Memory B cell (primary cell): Measurements from ENCODE around the gene ROBO2.

Source experiments
- ATAC-seq: fragments of 150-1000 bp; cut with Tn5 transposase; 2 replicates; pipeline ENCODE4 v1.10.0; 2021; ENCODE audit warnings: low read depth, mild to moderate bottlenecking, moderate library complexity
- DNase-seq, 2 donors: peaks; one replicate each; pipeline ENCODE4 v3.0.0; 2022; ENCODE audit warnings: low spot score in 2 of 2
- H3K27ac Mint-ChIP-seq: one replicate; pipeline ENCODE4 v1.8.0; 2022; ENCODE audit warnings: mild to moderate bottlenecking, moderate library complexity, mixed read lengths
- H3K27me3 Mint-ChIP-seq: one replicate; pipeline ENCODE4 v1.8.0; 2022; ENCODE audit warnings: mixed read lengths
- H3K36me3 Mint-ChIP-seq: one replicate; pipeline ENCODE4 v1.8.0; 2022; ENCODE audit warnings: mild to moderate bottlenecking, mixed read lengths
- H3K4me1 Mint-ChIP-seq: one replicate; pipeline ENCODE4 v1.8.0; 2022; ENCODE audit warnings: mixed read lengths
- H3K4me3 Mint-ChIP-seq: one replicate; pipeline ENCODE4 v1.8.0; 2022; ENCODE audit warnings: mild to moderate bottlenecking, moderate library complexity, mixed read lengths
- H3K9me3 Mint-ChIP-seq: one replicate; pipeline ENCODE4 v1.8.0; 2022; ENCODE audit warnings: mixed read lengths

ROBO2 gene

DNA sequence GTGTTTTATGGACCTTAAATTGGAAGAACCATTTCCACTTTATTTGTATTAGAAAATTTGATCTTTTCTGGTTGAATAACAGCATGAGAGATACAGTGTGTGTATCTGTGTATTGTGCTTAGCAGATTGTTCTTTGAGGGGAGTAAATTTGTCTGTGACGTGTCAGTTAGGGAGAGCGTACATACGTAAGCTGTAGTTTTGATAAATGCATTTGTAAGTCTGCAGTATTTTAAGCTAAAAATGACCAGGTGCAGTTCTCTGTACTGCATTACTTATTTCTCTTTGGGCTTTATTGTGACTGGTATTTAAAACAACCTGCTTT is 264.8 kb downstream of the ROBO2 start:
- Mint-ChIP-seq H3K4me3 (no peak overlapping the region), H3K36me3 (no peaks in the 10 kb centered on the region), H3K4me1 (no peaks in the 10 kb centered on the region), H3K9me3 (peaks cover 1% of the 10 kb centered on the region), H3K27ac (no peak overlapping the region), H3K27me3 (no peaks in the 10 kb centered on the region)
- DNase-seq (no peak), ATAC-seq (no peak)

DNA sequence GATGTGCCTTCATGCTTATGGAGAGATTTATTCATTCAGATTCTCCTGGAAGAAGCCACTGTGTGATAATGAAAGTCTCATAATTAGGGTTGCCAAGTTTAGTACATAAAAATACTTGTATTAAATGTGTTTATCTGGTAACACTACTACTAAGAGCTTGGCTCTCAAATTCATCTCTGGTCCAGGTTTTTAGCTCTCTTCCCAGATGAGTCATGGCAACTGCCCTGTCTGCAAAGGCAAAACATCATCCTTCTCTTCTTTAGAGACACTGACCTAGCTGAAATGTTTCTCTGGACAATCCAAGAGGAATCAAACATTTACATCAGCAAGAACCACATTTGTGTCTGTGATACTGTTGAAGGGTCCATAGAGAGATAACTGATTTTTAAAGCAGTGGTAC is 269.6 kb downstream of the ROBO2 start:
- no peak overlapping the region for H3K4me3 Mint-ChIP-seq
- peaks cover 2% of the 10 kb centered on the region for H3K9me3 Mint-ChIP-seq
- H3K27me3 Mint-ChIP-seq, result no peaks in the 10 kb centered on the region
- H3K4me1 Mint-ChIP-seq, result no peaks in the 10 kb centered on the region
- ATAC-seq (no peak), DNase-seq (no peak)
- no peaks in the 10 kb centered on the region for H3K36me3 Mint-ChIP-seq
- no peak overlapping the region for H3K27ac Mint-ChIP-seq

DNA sequence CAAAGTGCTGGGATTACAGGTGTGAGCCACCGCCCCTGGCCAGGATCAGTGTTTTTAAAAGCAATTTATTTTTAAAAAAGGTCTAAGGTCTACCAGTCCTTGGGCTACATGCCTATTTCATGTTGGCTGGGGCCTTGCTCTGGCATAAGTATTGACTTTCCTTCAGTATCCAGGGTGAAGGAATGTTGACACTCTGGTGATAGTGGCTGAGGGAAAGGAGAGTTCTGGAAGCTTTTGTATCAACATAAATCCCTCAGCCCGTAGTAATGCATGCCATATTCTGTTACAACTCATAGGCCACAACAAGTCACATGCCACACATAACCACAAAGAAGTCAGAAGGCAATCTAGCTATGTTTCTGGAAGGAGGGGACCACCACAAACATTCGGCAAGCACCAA is 273.9 kb downstream of the ROBO2 start:
- Mint-ChIP-seq H3K4me1 (no peaks in the 10 kb centered on the region), H3K36me3 (no peaks in the 10 kb centered on the region), H3K4me3 (no peak overlapping the region), H3K27ac (no peak overlapping the region), H3K27me3 (no peaks in the 10 kb centered on the region), H3K9me3 (peaks cover 1% of the 10 kb centered on the region)
- no peak for DNase-seq
- no peak for ATAC-seq

DNA sequence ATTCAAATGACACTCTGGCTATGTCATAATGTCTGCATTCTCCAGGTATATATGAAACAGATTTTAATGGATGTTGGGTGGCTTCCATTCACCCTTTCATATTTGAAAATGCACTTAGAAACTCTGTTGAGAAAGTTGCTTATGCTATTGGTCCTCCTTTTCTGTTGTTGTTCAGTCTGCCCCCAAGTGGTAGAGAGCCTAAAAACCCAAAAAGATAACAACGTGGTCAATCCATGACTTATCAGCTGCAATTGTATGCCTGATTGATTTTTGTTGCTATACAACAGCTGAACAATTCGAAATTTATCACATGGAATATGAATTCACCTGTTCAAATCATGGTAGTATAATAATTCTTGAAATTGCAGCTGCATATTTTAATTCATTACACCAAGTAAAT is 279.8 kb downstream of the ROBO2 start:
- Mint-ChIP-seq H3K4me1 (no peaks in the 10 kb centered on the region), H3K4me3 (no peak overlapping the region), H3K36me3 (no peaks in the 10 kb centered on the region), H3K27me3 (no peaks in the 10 kb centered on the region), H3K9me3 (no peaks in the 10 kb centered on the region), H3K27ac (no peak overlapping the region)
- no peak for ATAC-seq
- DNase-seq, result no peak

DNA sequence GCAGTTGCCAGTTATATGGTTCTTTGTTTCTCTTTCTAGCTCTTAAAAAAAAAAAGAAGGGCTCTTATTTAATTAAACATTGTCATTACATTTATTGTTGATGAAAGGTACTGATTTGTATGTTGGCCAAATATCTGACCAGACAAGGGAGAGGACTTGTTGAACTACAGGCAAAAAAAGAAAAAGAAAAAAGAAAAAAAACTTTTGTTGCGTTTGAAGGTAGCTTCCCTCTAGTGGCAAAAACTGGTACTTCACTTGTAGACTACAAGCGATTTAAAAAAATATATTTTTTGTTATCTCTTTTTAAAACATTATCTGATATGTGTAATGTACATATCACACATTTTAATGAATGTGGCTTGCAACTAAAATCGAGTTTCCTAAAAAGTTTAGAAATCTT is 280.6 kb downstream of the ROBO2 start:
- DNase-seq, result no peak
- Mint-ChIP-seq H3K27ac (no peak overlapping the region), H3K36me3 (no peaks in the 10 kb centered on the region), H3K4me1 (no peaks in the 10 kb centered on the region), H3K4me3 (no peak overlapping the region), H3K9me3 (peaks cover 1% of the 10 kb centered on the region), H3K27me3 (no peaks in the 10 kb centered on the region)
- no peak for ATAC-seq

DNA sequence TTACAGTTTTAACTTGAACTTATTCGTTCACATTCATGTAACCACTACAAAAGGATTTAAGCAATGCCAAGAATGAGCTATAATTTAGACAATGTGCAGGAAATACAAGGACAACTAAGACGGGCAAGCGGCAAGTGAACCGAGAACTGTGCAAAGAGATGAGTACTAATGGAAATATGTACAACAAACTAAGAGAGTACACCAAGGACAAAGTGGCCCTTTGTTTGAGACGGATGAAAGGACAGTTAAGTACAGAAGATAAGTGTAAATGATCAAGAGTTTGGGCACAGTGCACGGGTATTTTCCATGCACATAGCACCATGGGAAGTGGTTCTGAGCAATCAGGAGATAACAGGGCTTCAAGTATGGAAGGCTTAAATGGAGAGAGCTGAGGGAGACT is 281.7 kb downstream of the ROBO2 start:
- DNase-seq (no peak), ATAC-seq (no peak)
- Mint-ChIP-seq H3K27me3 (no peaks in the 10 kb centered on the region), H3K4me3 (no peak overlapping the region), H3K9me3 (peaks cover 1% of the 10 kb centered on the region), H3K36me3 (no peaks in the 10 kb centered on the region), H3K4me1 (no peaks in the 10 kb centered on the region), H3K27ac (no peak overlapping the region)

DNA sequence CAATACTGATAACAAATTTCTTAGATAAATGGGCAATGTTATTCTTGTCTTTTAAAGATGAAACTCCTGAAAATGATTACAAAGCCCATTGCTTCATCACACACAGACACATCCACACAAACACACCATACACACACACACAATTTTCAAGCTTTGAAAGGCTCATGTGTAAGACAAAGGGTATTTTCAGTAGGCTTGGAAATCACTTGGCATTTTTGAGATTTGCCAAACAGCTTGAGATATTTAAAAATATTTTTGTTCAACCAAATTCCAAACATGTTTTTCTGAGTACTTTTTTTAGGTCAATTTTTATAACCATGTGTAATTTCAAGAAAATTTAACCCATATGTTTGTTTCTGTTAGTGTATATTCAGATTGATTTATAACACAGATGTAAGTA is 283.7 kb downstream of the ROBO2 start:
- ATAC-seq, result no peak
- H3K4me3 Mint-ChIP-seq, result no peak overlapping the region
- H3K4me1 Mint-ChIP-seq, result no peaks in the 10 kb centered on the region
- DNase-seq, result no peak
- peaks cover 4% of the 10 kb centered on the region for H3K9me3 Mint-ChIP-seq
- H3K36me3 Mint-ChIP-seq, result no peaks in the 10 kb centered on the region
- H3K27ac Mint-ChIP-seq, result no peak overlapping the region
- H3K27me3 Mint-ChIP-seq, result no peaks in the 10 kb centered on the region

DNA sequence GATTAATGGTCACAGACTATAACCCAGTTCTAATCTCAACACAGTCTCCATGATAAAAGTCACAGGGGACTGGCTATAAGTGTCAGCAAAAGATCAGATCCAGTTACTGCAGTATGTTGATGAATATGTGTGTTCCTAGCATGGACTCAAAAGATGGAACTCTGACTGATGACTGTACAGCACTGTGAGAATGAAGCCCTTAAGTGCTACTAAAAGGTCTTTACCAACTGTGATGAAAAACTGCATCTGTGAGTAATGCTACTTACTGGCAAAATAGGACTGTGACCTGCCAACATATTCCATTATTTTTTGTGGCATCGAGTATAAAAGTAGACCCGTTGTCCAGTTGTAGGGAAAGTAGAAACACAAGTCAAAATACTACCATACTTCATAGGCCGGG is 284.2 kb downstream of the ROBO2 start:
- H3K27me3 Mint-ChIP-seq, result no peaks in the 10 kb centered on the region

DNA sequence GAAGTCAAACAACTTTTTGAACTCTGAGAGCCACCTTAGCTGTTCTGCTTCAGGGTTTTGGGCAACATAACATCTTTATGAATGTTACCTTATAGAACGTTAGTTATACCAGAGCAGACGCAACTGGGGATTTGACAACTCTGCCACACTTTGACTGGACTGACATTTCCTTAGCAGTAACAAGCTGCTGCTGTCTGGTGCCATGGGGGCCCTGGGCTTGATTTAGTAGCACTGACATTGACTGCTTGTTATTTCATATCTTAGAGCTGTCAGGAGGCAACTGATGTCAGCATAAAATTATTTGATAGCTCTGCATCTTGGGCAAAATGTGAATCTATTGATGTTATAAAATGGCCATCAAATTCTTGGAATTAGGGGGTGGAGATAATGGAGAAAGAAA is 285.4 kb downstream of the ROBO2 start:
- H3K27me3 Mint-ChIP-seq, result no peaks in the 10 kb centered on the region
- H3K4me3 Mint-ChIP-seq, result no peak overlapping the region
- ATAC-seq (no peak), DNase-seq (no peak)
- no peaks in the 10 kb centered on the region for H3K4me1 Mint-ChIP-seq
- no peaks in the 10 kb centered on the region for H3K36me3 Mint-ChIP-seq
- no peak overlapping the region for H3K27ac Mint-ChIP-seq
- peaks cover 4% of the 10 kb centered on the region for H3K9me3 Mint-ChIP-seq

More for the DNA sequence above, 284.2 kb downstream of the ROBO2 start:
- Mint-ChIP-seq H3K27ac (no peak overlapping the region), H3K4me1 (no peaks in the 10 kb centered on the region), H3K9me3 (peaks cover 4% of the 10 kb centered on the region), H3K4me3 (no peak overlapping the region), H3K36me3 (no peaks in the 10 kb centered on the region)
- DNase-seq (no peak), ATAC-seq (no peak)

DNA sequence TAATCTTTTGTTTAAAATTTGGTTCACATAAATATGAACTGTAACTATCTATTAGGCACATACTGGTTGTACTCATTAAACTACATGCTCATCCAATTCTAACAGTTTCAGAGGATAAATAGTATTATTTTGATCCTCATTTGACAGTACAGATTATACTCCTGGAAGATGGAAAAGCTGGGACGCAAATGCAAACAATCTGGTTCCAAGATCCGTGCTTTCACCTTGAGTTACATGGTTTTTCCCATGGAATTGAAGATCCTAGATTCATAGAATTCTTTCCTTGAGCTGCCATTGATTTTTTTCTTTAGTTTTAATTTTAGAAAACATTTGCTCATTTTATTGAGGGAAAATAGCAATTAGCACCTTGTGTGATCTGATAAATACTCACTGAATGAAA is 285.8 kb downstream of the ROBO2 start:
- no peaks in the 10 kb centered on the region for H3K27me3 Mint-ChIP-seq
- H3K4me1 Mint-ChIP-seq, result no peaks in the 10 kb centered on the region
- H3K36me3 Mint-ChIP-seq, result no peaks in the 10 kb centered on the region
- H3K27ac Mint-ChIP-seq, result no peak overlapping the region
- DNase-seq (no peak), ATAC-seq (no peak)
- no peak overlapping the region for H3K4me3 Mint-ChIP-seq
- peaks cover 4% of the 10 kb centered on the region for H3K9me3 Mint-ChIP-seq

DNA sequence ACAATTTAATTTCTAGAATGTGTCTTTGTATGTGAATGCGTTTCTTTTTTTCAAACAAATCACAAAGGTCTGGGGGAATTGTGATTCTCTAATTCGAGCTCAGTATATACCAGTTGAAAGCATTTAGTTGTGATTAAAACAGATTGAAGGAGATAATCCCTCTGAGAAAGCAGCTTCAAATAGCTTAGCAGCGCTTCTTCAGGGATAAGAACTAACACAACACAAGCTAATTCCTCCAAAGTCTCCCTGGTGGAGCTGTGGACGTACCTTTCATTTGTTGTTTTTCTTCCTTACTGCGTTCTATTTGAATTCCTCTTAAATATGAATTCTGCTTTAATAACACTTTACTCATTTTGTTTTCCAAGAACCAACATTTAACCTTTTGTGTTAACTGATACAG is 286.7 kb downstream of the ROBO2 start:
- H3K4me1 Mint-ChIP-seq, result no peaks in the 10 kb centered on the region
- no peaks in the 10 kb centered on the region for H3K36me3 Mint-ChIP-seq
- no peak for ATAC-seq
- no peak for DNase-seq
- H3K27me3 Mint-ChIP-seq, result no peaks in the 10 kb centered on the region
- H3K4me3 Mint-ChIP-seq, result no peak overlapping the region
- no peak overlapping the region for H3K27ac Mint-ChIP-seq
- H3K9me3 Mint-ChIP-seq, result peaks cover 4% of the 10 kb centered on the region

DNA sequence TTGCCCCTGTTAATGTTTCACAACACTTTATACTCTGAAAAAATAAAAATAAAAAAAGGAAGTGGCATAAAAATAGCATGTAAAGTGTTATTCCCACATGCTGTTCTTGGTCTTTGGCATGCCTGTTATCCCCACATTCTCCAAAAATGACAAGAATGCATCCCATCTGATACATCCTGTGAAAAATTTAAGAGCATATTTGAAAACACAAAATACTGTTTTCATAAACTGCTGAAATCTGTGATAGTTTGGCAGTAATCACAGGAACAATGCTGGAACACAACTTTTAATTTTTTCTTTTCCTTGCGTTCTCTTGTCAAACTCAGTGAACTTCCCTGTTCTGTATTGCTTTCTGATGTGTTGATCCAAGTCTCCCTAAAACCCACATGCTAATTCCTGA is 288.8 kb downstream of the ROBO2 start:
- DNase-seq, result no peak
- no peaks in the 10 kb centered on the region for H3K27me3 Mint-ChIP-seq
- ATAC-seq, result no peak
- no peak overlapping the region for H3K27ac Mint-ChIP-seq
- no peaks in the 10 kb centered on the region for H3K4me1 Mint-ChIP-seq
- H3K9me3 Mint-ChIP-seq, result peaks cover 4% of the 10 kb centered on the region
- H3K4me3 Mint-ChIP-seq, result no peak overlapping the region
- H3K36me3 Mint-ChIP-seq, result no peaks in the 10 kb centered on the region

DNA sequence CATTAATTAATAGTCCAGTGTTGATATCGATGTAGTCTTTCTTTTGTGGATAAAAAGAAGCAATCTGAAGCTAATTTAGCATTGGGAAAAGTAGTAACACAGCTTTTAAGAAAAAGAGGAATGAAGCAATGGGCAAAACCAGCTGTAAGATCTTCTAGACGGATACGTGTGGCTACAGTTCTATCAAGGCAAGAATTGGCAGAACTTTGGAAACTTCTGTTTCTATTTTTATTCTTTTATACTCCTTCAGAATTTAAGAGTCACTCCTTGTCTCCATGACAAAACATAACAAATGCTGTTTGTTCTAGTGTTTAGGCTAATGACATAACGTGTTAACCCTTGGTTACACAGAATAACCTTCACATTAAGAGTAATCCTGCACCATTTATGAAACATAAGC is 289.2 kb downstream of the ROBO2 start:
- H3K4me3 Mint-ChIP-seq, result no peak overlapping the region
- DNase-seq, result no peak
- H3K36me3 Mint-ChIP-seq, result no peaks in the 10 kb centered on the region
- peaks cover 4% of the 10 kb centered on the region for H3K9me3 Mint-ChIP-seq
- H3K27ac Mint-ChIP-seq, result no peak overlapping the region
- ATAC-seq, result no peak
- no peaks in the 10 kb centered on the region for H3K4me1 Mint-ChIP-seq
- no peaks in the 10 kb centered on the region for H3K27me3 Mint-ChIP-seq

DNA sequence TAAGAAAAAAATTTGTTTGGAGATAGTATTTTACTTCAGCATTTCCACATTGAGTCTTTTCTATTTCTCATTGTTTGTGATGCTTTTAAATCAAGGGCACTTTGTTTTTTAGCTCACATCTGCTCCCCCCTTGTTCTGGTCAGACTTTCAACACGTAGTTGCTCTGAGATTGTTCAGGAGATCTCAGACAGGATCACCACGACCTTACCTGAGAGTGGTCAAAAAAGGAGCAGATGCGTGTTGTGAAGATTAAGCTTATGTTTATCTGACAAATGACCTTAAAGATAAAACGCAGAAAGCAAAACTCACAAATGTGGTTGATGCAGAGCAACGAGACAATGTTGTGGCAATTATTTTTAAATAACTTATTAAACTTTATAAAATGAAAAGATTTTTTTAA is 298.3 kb downstream of the ROBO2 start:
- no peak for DNase-seq
- Mint-ChIP-seq H3K36me3 (no peaks in the 10 kb centered on the region), H3K4me3 (no peak overlapping the region), H3K27ac (no peak overlapping the region), H3K27me3 (no peaks in the 10 kb centered on the region), H3K4me1 (no peaks in the 10 kb centered on the region), H3K9me3 (no peaks in the 10 kb centered on the region)
- no peak for ATAC-seq

DNA sequence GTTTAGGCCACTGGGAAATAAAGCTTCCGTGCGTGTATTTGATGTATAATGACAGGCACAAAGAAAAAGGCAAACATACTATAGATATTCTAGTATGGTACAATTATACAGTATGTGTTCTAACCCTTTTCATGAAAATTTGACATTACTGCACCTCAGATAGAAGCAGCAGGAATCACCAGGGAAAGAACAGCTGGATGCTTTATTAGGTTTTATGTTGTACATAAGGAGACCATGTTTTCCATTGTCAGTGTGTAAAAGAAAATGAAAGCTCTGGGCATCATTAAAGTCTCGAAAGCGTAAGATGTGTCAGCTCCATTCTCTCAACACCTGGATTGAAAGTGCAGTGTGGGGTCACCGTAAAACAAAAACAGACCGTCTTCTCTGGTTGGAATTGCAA is 302.1 kb downstream of the ROBO2 start:
- Mint-ChIP-seq H3K4me3 (no peak overlapping the region), H3K36me3 (no peaks in the 10 kb centered on the region), H3K27me3 (no peaks in the 10 kb centered on the region), H3K27ac (no peak overlapping the region), H3K9me3 (peaks cover 4% of the 10 kb centered on the region), H3K4me1 (no peaks in the 10 kb centered on the region)
- DNase-seq (no peak), ATAC-seq (no peak)

DNA sequence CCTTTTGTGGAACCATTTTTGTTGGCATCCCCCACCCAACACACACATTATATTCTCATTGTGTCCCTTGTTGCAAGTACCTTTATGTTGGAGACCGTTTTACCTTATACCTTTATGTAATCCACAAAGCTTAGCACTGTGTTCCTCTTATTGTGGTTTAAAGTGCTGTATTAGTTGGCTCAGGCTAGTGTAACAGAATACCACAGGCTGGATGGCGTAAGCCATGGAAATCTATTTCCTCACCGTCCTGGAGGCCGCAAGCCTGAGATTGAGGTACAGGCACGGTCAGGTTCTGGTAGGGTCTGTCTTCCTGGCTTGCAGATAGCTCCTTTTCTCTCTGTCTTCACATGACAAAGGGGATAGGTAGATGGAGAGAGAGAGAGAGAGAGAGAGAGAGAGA is 302.8 kb downstream of the ROBO2 start:
- Mint-ChIP-seq H3K27ac (no peak overlapping the region), H3K4me3 (no peak overlapping the region), H3K36me3 (no peaks in the 10 kb centered on the region), H3K27me3 (no peaks in the 10 kb centered on the region), H3K9me3 (peaks cover 8% of the 10 kb centered on the region), H3K4me1 (no peaks in the 10 kb centered on the region)
- ATAC-seq (no peak), DNase-seq (no peak)
